ENCODE data around the gene THEMIS. TPM values are rescaled to one million over a fixed set of nuclear protein-coding genes. Genes with fewer than 3 reads are reported as not detected.
"Not testable (repeated sequence)": the region's sequence is repeated elsewhere in the genome, so short reads cannot be mapped to it uniquely, and the experiment has no call there.

The THEMIS gene
- total RNA-seq, 1 experiment from 2014 or later, result not detected

DNA sequence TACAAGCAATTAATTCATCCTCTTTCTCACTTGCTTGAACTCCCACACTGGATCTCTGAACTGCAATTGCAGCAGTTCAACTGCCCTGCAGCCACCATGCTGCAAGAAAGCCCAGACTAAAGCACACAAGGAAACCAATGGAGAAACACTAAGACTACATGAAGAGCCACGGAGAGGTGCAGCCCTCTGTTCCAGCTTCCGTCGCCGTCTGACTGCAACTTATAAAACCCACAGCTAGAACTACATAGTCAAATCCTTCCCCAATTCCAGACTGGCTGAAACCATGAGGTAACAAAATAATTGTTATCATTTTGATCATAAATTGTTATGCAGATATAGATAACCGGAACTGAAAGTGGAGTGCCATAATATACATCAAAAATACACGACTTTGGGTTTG lies 21.1 kb upstream of the THEMIS start:
- Histone ChIP-seq H3K9me3 (no peaks in the 10 kb centered on the region; the same call in 1 of the 2 replicates), H3K27me3 (no peaks in the 10 kb centered on the region), H3K4me3 (no peak overlapping the region), H3K36me3 (no peaks in the 10 kb centered on the region)
- DNase-seq, result no peak

DNA sequence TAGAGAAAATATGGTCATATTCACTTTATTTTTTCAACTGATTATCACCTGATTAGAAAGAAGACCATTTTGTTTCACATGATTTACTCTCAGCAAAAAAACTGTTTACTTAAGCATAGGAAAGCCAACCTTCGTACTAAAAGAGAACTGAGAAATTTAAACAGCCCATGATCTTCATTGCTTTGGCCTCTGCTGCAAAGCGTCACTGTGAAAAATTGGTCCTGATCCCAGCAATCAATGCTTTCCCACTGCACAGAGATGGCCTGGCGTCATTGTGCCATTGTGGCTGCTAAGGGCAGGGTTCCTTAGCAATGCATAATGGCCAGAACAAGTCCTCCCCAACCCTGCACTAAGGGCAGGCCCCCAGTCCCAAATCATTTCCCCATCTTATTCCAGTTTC lies 19.9 kb upstream of the THEMIS start:
- Histone ChIP-seq H3K4me3 (no peak overlapping the region), H3K9me3 (no peaks in the 10 kb centered on the region), H3K36me3 (no peaks in the 10 kb centered on the region), H3K27me3 (no peaks in the 10 kb centered on the region)
- DNase-seq, result no peak

DNA sequence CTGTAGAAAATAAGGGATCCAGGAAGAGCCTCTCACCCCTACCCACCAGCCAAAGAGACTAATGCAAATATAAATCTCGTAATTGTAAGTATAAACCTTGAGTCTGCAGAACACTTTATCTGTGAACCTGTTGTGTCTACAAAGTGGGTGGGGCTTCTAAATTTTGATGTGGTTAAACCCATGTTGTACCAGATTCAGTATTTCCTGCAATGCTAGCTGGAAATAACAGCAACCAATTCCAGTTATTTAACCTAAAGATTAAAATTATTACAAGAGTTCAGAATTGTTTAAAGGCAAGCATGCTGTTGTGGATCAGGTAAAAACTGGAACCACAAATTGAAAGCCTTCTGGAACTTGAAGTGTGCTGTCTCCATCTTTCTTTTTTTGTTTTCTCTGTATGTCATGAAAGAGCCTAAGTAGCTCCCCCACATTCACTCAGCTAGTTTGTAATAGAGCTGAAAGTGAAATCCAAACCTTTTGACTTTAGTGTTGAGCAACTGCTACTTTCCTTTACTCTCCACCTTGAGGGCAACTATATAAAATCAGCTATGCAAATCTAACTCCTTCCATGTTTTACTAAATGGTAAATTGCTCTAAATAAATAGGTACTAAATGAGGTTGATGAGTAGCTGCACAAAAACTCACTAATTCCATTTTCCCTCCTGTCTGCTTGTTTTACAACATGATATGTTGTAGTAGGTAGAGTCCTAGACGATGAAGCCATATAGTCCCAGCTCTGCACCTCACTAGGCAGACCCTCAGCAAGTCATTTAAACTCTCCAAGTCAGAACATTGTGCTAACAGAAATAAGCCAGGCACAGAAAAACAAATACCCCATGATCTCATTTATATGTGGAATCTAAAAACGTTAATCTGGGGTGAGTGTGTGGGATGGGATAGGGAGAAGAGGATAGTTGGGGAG lies 17.9 kb upstream of the THEMIS start:
- Histone ChIP-seq H3K36me3 (no peaks in the 10 kb centered on the region), H3K9me3 (no peaks in the 10 kb centered on the region), H3K4me3 (no peak overlapping the region), H3K27me3 (no peaks in the 10 kb centered on the region)
- no peak for DNase-seq

DNA sequence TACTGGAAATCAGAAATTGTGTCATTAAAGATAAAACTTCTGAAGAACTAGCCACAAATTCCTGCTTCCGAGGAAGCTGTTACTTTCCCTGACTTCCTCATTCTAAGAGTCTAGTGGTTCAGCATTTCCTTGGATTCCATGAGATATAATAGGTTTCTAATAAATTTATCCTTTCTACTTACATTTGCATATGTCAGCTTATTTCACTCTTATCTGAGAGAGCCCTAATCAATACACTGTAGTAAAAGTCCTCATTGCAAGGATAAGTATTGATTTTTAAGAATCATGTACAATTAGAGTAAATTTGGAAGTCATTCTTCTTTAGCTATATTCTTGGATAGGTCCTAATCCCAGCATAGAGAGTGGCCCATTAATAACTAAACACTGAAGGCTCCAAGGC lies 16.9 kb upstream of the THEMIS start:
- no peak overlapping the region for H3K4me3 ChIP-seq
- H3K27me3 ChIP-seq, result no peaks in the 10 kb centered on the region
- no peaks in the 10 kb centered on the region for H3K36me3 ChIP-seq
- no peaks in the 10 kb centered on the region for H3K9me3 ChIP-seq
- DNase-seq, result no peak

DNA sequence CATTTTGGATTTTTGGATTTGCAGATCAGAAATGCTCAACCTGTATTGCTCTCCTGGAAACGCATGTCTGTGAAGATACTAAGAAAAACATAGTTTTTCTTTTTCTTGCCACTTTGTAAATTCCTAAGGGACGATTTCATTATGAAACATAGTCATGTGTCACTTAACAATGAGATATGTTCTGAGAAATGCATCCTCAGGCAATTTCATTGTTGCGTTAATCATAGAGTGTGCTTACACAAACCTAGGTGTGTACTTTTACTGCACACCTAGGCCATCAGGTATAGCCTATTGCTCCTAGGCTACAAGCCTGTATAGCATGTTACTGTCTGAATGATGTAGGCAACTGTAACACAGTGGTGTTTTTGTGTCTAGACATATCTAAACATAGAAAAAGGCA lies 13.4 kb upstream of the THEMIS start:
- DNase-seq, result no peak
- Histone ChIP-seq H3K4me3 (no peak overlapping the region), H3K36me3 (no peaks in the 10 kb centered on the region), H3K9me3 (no peaks in the 10 kb centered on the region), H3K27me3 (no peaks in the 10 kb centered on the region)

DNA sequence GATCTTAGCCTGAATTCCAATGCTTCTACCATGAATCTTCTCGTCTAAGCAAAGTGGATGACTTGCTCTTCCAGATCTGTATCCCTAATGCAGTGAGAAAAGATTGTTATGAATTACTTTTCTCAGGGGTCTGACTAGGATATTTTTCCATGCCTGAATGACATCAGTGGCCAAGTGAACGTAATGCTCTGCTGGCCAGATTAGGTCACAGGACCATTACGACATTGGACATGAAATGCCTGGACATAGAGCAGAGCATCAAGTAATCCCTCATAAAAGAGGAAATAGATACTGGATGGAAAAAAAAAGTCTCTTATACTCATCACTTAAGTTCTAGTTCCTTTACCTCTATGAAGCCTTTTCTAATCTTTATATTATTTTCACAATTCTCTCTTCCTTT lies 12.1 kb upstream of the THEMIS start:
- DNase-seq, result no peak
- Histone ChIP-seq H3K4me3 (no peak overlapping the region), H3K36me3 (no peaks in the 10 kb centered on the region), H3K27me3 (no peaks in the 10 kb centered on the region), H3K9me3 (no peaks in the 10 kb centered on the region)

DNA sequence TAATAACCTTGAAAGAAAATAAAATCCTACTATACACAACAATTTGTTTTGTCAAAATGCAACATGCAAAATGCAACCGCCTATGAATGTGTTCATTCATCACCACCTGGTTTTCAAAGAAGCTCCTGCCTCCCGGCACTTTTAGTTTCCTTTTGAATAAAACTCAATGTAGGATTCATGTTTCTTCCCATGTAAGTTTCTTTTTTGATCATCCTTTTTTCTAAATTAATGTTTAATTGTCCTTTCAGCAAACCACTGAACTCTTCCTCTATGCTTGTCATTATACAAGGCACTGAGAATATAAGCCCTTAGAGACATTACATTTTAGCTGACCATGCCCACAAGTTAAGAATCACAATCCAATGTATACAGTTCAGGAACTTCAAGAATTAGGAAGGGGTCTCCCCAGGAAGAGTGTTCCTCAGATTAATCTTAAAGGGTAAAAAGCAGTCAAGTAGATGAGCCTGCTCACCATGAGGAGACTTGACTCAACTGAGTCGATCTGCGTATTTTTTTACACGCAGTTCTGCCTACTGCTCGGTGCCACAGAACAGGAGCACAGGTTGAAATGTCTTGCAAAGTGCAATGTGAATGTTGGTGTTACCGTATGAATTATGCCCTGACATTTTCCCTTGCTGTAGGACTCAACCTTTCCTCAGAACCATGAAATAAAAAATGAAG lies 7.2 kb upstream of the THEMIS start:
- H3K36me3 ChIP-seq, result no peaks in the 10 kb centered on the region
- DNase-seq, result no peak
- H3K9me3 ChIP-seq, result no peaks in the 10 kb centered on the region
- H3K27me3 ChIP-seq, result no peaks in the 10 kb centered on the region
- no peak overlapping the region for H3K4me3 ChIP-seq

DNA sequence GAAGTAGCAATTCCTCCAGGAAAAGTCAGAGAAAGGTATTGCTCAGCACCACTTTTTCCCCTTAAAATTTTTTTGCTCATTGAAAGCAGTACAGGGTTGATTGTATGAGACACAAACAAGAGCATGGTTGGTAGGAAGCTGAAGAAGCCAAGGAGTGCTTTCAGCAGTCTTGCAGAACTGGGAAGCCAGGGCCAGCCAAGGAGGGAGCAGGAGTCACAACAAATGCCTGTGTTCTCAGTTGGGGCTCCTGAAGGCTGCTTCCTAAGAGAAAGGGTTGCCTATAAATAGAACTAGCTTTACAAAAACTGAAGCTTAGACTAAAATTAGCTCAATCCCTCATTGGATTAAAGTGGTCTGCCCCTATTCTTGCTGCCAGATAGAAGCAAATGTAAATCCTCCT lies 3.3 kb upstream of the THEMIS start:
- Histone ChIP-seq H3K4me3 (no peak overlapping the region), H3K36me3 (no peaks in the 10 kb centered on the region), H3K27me3 (no peaks in the 10 kb centered on the region), H3K9me3 (no peaks in the 10 kb centered on the region)
- DNase-seq, result no peak

DNA sequence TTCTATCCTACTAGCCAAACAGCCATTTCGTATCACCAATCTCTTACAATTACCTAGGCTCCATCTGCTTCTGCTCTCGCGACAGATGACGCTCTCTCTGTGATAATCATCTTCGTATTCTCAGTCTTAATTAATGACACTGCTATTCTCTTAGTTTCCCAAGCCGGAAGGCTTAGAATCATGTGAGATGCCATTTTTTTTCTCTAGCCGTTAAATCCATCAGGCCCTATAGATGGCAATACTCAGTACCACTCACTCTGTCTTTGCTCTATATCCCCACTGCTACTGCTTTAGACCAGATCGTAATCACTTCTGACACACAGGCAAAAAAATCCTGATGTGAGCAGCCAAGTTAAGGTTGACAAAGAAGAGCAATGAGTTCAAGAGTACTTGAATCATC lies 2.1 kb upstream of the THEMIS start:
- H3K9me3 ChIP-seq, result no peaks in the 10 kb centered on the region
- H3K27me3 ChIP-seq, result no peaks in the 10 kb centered on the region
- DNase-seq, result no peak
- no peak overlapping the region for H3K4me3 ChIP-seq
- H3K36me3 ChIP-seq, result no peaks in the 10 kb centered on the region

DNA sequence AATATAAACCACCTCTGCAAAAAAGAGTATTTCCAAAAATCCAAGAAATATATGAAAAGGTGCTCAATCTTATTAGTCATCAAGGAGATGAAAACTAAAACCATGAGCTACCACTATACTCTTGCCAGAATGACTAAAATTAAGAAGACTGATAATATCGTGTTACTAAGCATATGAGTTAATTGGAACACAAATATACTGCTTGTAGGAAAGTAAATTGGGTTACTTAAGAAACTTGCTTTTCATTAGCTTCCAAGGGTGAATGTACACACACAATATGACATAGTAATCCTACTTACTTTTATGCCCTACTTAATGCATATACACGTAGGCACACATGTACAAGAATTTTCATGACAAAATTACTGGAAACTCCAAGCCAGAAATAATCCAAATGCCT lies 3.4 kb downstream of the THEMIS start:
- no peak for DNase-seq
- Histone ChIP-seq H3K9me3 (no peaks in the 10 kb centered on the region), H3K27me3 (no peaks in the 10 kb centered on the region), H3K36me3 (no peaks in the 10 kb centered on the region), H3K4me3 (no peak overlapping the region)

DNA sequence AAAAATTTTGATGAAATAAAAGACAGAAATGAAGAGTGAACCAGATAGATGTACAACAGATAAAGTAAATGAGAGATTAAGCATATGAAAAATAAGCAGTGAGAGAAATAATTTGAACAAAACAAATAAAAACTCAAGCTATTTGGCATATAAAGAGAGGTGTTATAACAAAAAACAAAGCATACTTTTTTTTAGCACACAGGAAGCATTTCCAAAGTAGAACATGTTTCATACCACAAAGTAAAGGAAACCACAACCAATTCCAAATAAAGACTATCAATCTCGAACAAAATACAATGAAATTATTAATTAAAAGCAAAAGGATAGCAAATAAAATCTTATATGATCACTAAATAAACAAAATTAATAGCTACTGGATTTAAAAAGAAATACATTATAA lies 6.8 kb downstream of the THEMIS start:
- H3K9me3 ChIP-seq, result no peaks in the 10 kb centered on the region
- H3K4me3 ChIP-seq, result no peak overlapping the region
- H3K36me3 ChIP-seq, result no peaks in the 10 kb centered on the region
- no peak for DNase-seq
- no peaks in the 10 kb centered on the region for H3K27me3 ChIP-seq

DNA sequence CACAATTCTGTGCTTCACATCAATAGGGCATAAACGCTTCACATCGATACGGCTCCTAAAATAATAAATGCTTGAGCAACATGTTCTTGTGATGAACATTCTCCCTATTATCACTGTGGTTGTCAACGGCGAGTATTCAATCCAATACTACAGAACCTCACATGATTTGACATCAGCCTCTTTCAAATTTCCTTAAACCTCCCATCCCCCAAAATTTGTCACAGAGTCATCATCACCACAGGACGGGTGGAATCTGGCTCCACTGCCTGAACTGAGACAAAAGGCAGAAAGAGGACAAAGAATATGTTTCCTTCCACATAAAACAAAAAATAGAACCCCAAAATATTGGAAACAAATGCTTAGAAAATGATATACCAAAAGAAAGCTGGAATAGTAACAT lies 7.3 kb downstream of the THEMIS start:
- Histone ChIP-seq H3K4me3 (no peak overlapping the region), H3K36me3 (no peaks in the 10 kb centered on the region), H3K27me3 (no peaks in the 10 kb centered on the region), H3K9me3 (no peaks in the 10 kb centered on the region)
- DNase-seq, result no peak

DNA sequence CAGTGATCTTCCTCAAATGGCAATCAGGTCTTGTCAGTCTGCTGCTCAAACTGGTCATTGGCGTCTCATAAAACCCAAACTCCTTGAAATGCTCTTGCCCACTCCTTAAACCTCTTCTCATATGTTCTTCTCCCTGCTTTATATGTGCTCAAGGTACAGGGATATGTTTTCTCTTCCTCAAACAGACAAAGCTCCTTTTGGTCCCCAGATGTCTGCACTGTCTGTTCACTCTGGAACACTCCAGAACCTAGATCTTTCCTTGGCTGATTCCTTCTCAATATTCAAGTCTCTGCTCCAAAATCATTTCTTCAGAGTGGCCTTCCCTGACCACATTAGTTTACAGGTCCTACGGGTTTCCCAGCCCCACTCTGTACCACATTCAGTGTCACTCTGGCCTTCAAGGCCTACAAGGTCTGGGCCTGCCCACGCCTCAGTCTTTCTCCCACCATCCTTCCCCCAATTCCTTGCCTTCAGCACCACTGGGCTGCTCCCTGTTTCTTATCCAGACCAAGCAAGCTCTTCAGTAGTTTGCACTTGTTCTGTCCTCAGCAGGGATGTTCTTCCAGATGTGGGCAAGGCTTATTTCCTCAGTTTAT lies 9.0 kb downstream of the THEMIS start:
- Histone ChIP-seq H3K9me3 (no peaks in the 10 kb centered on the region), H3K27me3 (no peaks in the 10 kb centered on the region), H3K36me3 (no peaks in the 10 kb centered on the region), H3K4me3 (no peak overlapping the region)
- DNase-seq, result no peak

DNA sequence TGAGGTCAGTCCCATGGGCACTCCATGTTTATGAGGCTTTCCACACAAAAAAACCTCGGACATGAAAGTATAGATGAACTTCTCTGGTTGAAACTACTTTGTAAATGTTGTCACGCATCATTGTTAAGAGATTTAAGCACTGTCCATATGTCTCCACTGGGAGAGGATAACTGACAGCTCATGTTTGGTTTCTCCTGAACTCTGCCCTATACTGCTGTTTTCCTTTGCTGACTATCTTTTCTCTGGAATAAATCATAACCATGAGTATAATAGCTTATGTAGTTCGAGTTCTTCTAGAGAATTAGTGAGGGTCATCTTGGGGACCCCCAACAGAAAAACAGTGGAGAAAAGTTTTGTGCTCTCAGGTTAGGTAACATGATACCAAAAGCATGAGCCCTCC lies 14.3 kb downstream of the THEMIS start:
- no peak overlapping the region for H3K4me3 ChIP-seq
- no peak for DNase-seq
- no peaks in the 10 kb centered on the region for H3K36me3 ChIP-seq
- no peaks in the 10 kb centered on the region for H3K9me3 ChIP-seq
- no peaks in the 10 kb centered on the region for H3K27me3 ChIP-seq

DNA sequence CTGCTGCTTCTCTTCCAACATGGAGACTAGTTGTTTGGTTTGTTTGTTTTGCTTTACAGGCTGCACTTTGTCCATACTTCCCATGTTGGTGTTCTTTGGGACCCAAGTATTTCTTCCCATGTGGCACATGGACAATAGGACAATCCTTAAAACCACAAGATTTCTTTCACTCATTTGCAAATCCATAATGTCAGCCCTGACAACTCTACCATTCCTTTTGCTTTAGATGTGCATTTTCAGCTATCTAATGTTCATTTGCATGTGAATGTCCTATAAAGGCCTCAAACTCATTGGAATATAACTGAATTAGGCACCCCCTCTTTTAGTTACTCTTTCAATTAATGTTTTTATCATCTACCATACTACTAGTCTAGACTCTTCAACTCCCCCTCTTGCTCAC lies 16.7 kb downstream of the THEMIS start:
- Histone ChIP-seq H3K27me3 (no peaks in the 10 kb centered on the region), H3K9me3 (no peaks in the 10 kb centered on the region), H3K4me3 (no peak overlapping the region), H3K36me3 (no peaks in the 10 kb centered on the region)
- DNase-seq, result no peak

DNA sequence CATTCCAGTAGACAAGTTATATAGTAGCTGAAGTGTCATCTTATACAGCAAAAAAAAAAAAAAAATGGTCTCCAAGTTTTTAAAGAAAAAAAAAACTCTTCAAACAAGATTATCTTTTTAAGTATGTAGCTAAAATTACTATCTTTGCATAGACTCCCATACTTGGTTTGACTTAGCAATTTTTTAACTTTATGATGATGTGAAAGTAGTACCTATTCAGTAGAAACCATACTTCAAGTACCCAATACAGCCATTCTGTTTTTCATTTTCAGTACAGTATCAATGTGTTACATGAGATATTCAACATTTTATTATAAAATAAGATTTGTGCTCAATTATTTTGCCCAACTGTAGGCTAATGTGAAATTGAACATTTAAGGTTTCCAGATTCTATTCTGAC lies 18.9 kb downstream of the THEMIS start:
- H3K4me3 ChIP-seq, H3K27me3 ChIP-seq, H3K36me3 ChIP-seq, H3K9me3 ChIP-seq, DNase-seq: not testable (repeated sequence)

DNA sequence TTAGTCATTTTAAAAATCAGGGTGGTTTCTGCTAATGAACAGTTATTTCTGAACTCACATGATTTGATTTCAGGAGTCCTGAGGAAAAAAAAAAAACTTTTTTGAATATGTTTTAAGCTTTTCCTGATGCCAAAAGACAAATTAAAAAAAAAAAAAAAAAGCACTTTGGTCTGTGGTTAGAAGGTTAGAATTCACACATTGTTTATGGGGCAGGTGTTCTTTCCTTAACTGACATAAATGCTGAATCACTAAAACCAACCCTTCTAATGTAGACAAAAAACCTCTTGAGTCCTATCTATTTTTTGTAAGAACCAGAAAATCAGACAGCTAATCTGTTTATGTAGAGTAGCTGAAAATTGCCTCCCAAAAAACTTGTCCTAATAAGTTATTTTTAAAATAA lies 20.4 kb downstream of the THEMIS start:
- no peak overlapping the region for H3K4me3 ChIP-seq
- no peak for DNase-seq
- no peaks in the 10 kb centered on the region for H3K27me3 ChIP-seq
- no peaks in the 10 kb centered on the region for H3K9me3 ChIP-seq
- H3K36me3 ChIP-seq, result no peaks in the 10 kb centered on the region

DNA sequence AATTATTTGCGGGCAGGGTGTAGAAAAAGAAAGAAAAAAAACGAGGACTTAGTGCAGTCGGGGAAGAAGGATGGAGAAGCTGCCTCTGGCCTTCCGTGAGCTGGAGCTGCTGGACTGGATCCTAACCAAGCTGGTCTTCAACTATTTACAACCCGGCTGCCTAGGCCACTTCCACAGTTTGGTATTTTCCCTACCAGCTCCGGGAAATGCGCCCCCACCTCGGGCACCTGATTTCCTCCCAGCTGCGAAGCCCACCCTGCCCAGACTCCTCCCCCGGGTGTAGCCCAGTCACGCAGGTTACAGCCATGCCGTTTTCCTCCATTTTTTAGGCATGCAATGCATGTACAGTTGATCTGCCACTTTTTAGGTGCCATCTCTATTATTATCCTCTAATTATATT lies 21.2 kb downstream of the THEMIS start:
- DNase-seq, result peak; percentile 32
- H3K9me3 ChIP-seq, result no peaks in the 10 kb centered on the region
- no peaks in the 10 kb centered on the region for H3K36me3 ChIP-seq
- H3K4me3 ChIP-seq, result no peak overlapping the region
- no peaks in the 10 kb centered on the region for H3K27me3 ChIP-seq

Measured in MG63 (cell line).